ENCODE data around the gene ANKRD66.
A peak's percentile ranks its signal among the peaks of the same experiment; 100 is the strongest.
"Not testable (repeated sequence)": the region's sequence is repeated elsewhere in the genome, so short reads cannot be mapped to it uniquely, and the experiment has no call there.

ANKRD66 gene

DNA sequence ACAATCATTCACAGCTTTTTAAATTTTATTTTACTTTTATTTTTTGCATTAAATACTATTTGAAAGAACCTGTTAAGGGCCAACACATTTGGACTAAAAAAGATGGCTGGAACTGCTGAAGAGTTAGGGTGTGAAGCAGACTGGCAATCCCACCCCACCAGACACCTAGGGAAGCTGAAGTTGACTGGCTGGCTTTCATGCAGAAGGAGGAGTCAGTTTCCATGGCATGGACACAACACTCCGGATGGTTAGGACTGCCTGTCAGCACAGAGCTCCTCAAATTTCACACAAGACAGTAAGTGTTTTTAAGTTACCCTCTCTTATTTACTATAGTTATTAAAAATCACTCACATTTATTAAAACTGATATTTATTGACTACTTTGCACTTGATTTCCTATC, at the start of gene ANKRD66:
ANKRD66 (plus strand) TSS at position 238 of the 400 bp plus-strand sequence. CDS start 5,016 bp downstream, outside the sequence.
- DNase-seq: no peak

GRCh38 chr6:46699970-46700369, 46.8 kb upstream of the ANKRD66 start:
- no peak for DNase-seq

DNA sequence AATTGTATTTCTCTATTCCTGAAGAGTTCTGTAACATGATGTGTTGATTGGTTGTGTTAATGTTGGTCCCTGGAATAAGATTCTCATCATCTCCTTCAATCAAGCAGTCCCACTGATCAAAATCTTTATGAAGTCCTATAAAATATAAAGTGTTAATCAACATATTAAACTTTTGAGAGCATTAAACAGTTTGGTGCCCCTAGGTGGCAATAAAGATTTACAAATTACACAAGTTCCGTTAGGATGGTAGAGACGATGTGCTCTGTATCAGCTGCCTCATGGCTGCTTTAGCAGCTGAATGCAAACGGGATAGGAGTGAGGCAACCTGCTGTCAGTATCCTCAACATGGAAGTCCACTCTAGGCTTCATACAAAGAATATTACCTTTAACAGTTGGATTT, 42.2 kb upstream of the ANKRD66 start:
- DNase-seq: peak; percentile 75

DNA sequence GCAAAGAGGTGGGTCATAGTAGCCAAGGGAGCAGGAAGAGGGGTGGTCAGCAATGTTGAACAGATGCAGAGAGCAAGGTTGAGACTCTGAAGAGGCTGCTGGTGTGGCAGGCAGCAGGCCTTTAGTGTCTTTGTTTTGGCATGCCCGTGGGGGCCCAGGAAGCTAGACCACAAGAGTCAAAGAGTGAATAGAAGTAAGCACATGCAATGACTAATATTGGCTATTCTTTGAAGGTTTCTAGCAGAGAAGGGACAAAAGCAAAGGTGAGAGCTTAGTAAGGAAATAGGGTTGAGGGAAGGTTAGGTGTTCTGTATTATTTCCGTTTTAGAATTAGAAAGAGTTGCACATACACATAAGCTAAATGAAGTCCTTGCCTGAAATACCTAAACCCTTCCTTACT, 40.3 kb upstream of the ANKRD66 start:
- DNase-seq: no peak

GRCh38 chr6:46711491-46711890, 35.2 kb upstream of the ANKRD66 start:
- no peak for DNase-seq

GRCh38 chr6:46715141-46715540, 31.6 kb upstream of the ANKRD66 start:
- DNase-seq: no peak

DNA sequence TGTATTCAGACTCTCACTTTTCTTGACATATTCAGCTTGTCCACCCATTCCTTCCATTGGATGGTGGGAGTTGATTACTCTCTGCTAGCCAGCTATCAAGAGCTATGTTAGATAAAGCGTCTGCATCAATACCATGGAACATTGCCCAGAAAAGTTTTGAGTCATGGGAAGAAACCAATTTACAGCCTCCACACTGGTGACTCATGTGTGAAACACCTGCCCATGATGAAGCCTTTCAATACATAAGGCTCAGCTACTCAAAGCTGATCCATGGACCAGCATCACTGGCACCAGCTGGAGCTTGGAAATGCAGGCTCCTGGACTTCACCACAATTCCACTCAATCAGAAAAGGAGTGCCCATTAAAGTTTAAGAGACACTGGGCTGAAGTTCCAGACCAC, 27.6 kb upstream of the ANKRD66 start:
- no peak for DNase-seq

DNA sequence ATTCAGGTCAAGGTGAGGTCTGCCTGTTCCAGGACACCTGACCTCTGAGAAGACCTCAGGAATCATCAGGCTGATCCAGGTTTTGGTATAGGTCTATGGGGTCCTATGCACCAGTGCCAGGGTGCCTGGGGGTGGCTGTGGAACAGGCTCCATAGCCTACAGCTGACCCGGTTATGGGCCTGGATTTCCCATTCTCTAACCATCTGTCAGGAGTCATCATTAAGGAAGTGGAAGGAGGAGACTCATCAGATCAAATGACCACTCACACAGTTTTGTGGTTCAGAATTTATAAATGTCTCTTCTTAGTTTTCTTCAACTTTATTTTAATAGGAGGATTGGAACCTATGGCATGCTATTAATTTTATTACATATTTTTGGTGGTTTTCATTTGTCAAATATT, 26.3 kb upstream of the ANKRD66 start:
- no peak for DNase-seq

DNA sequence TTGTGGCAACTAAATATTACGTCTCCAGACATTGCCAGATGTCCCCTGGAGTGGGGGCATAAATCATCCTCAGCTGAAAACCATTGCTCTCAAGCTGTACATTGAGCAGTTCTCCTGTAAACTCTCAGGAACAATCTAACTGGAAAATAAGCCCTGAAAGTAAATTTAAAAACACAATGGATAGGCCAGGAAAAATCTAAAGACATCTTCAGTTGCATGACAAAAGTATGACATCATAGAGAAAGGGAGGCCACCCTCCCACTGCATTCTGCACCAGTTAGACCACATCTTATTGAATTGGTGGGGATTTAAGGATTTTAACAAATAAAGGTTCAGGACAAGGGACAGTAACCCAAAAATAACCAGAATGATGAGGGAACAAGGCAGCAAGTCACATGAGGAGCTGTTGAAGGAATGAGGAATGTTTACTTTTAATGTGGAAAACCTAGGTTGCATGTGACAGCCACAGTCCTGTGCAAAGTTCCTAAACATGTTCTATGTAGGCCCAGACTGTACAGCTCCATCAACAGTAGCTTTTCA, 16.9 kb upstream of the ANKRD66 start:
- DNase-seq: no peak

DNA sequence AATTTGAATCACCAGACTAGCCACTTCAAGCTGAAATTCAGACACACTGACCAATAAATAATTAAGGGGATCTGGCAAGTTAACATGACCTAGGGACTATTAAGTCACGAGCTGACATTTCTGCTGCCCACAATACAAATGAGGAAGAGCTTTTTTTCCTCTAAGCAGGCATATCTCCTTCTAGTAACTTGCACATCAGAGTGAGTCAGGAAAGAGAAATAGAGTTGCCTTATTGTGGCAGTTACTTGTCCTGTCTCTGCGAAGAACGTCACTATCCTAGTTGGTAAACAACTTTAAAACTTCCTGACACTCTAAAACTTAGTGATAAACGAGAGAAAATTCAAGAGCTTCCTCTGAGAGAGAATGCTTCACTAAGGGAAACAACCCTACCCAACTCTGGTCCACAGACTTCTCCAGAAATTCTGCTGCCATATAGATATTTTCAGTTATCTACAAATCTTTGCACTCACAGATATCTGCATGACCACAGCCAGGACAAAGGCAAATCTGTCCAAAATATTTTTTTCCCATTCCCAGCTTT, 15.7 kb upstream of the ANKRD66 start:
- peak; percentile 52 for DNase-seq

GRCh38 chr6:46733341-46733801, 13.4 kb upstream of the ANKRD66 start:
- no peak for DNase-seq

GRCh38 chr6:46734867-46735719, 11.6 kb upstream of the ANKRD66 start, which contains the start of gene PLA2G7:
Gene PLA2G7, minus strand, starts transcription at chr6:46735375. Its CDS starts 12,484 bp downstream, at chr6:46722891.
- peak; percentile 33 for DNase-seq

DNA sequence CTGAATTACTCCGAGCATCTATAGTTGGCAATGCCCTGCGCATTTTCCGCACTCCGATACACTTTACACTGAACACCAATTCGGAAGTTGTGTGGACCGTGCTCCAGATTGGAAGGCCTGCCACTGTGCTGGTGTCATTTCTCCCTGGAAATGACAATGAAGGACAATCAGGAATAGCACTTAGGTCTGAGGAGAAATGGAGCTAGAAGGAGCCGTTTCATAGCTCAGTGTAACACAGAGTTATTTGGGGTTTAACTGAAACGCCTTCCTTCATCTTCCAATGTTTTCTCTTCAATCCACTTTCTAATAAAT, 11.1 kb upstream of the ANKRD66 start:
- no peak for DNase-seq

- DNase-seq: no peak
These were observed 9.8 kb upstream of the ANKRD66 start for GRCh38 chr6:46736906-46737305.

DNA sequence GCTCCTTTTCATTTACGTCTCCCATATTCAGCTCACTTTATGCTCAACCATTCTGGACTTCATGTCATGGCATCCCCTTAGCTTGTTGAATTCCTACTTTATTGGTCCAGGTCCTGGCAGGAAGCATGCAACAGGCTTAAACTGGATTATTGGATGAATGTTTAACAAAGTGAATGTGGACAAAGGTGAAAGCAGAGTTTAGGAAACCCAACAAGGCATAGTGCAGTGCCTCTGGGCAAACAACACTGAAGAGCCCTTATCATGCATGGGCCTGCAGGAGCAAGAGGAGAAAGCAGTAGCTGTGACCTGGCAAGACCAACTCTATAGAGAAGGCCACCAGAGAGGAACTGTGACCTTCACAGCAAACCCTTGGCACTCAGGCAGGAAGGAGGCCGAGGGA, 5.3 kb upstream of the ANKRD66 start:
- no peak for DNase-seq

DNA sequence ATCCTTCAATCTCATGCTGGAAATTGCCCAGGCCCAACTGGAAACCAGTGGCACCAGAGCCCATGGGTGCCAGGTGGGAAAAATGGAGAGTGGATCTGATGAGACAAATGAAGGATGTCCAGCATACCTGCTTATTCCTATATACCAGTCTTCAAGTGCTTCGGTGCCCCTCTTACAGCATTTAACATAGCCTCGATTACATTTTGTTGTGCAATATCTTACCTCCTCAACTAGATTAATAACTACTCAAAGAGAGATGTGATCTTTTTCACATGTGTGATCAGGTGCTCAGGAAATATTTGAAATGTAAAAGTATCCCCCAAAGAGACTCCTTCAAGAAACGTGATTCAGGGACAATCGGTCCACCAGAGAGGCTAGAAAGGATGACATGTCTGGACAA, 4.8 kb upstream of the ANKRD66 start:
- no peak for DNase-seq

GRCh38 chr6:46743425-46744158, 3.1 kb upstream of the ANKRD66 start:
- no peak for DNase-seq

DNA sequence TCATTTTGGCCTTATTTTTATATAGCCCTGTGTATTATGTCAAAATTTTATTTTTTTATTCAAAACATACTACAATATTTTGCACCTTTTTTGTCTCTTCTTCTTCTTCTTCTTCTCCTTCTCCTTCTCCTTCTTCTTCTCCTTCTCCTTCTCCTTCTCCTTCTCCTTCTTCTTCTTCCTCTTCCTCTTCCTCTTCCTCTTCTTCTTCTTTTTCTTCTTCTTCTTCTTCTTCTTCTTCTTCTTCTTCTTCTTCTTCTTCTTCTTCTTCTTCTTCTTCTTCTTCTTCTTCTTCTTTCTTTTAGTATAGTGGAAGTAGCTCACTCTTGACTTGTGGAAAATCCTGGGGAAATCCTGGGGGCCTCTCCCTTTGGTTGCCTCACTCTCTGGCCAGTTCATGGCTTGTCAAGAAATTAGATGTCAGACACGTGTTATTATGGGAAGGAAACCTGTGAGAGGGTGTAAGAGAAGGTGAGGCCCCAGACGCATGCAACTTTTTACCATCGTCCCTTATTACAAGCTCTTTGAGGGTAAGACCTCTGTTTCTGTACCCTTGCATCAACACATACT, 2.5 kb upstream of the ANKRD66 start:
- DNase-seq: not testable (repeated sequence)

DNA sequence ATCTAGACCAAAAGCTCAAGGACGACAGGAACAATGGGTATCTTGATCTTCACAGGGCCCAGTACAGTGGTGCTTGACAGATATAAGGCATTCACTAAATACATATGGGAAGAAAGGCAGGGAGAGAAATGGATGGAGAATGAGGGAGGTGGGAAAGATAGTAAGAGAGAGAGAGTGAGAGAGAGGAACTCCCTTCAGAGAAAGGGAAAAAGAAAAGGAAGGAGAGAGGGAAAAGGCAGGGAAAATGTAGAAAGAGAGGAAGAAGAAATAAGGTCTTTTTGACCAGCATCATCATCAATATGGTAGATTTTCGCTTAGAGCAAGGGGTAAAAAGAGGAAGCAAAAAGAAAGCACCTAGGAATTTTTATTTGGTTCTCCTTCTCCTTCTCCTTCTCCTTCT, 760 bp upstream of the ANKRD66 start:
- no peak for DNase-seq

DNA sequence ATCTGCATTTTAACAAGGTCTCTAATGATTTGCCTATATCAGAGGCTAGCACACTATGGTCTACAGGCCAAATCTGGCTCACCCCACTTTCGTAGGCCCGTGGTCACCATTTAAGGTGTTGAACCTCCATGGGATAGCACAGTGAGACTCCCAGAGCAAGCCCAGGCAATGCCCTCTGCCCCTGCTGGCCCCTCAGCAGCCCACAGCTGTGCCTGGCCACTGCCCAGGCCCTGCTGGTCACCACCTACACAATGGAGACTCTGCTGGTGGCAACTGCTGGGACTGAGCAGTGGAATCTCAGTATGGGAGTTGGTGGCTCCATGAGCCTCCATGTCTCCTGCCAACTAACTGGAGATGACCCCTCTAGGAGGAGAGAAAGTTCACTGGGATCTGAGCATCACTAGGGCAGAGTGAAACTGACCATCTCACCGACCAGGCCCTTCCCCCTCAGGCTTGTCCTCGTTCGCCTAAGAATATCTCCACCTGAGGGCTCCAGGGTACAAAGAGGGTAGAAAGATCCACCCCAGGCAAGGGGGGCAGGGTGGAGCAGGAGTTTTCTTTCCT, 2.3 kb downstream of the ANKRD66 start:
- DNase-seq: no peak

DNA sequence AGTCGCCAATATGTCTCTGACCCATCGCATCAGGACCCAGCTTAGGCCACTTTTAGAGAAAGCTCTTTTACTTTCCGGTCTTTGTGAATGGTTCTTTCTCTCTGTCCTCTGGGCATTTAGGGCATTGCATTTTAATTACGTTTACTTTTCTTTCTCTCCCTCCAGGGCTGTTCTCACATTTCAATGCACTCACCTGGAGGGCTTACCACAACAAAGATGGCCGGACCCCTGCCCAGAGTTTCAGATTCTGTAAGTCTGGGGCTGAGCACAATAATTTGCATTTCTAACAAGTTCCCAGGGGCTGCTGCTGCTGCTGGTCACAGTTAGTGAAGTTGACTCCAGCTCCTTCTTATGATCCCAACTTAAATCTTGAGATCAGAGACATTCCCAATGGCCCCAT, 3.0 kb downstream of the ANKRD66 start:
- no peak for DNase-seq

- no peak for DNase-seq
These were observed 4.9 kb downstream of the ANKRD66 start for GRCh38 chr6:46751658-46752057.

DNA sequence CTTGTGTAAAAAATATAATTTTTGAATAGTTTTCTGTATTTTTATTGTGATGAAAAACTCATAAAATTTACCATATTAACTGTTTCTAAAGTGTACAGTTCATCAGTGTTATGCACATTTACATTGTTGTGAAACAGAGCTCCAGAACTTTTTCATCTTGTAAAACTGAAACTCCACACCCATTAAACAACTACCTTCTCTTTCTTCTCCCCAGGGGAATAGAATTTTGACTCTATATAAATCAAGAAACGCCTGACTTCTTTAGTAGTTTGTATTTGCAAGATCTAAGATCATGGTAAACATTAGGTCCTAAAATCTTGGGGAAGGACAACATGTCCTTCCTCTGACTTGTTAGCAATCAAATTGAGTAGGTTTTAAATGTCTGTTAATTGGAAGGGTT, 9.1 kb downstream of the ANKRD66 start:
- DNase-seq: no peak
